Stimulated activated CD4-positive, alpha-beta T cell treated with anti-CD3 and anti-CD28 coated beads, Interleukin-15, amount 100 ng/mL, for 1 hour (primary cell): Measurements from ENCODE around the gene SLC9A7.
"Not testable (repeated sequence)": the region's sequence is repeated elsewhere in the genome, so short reads cannot be mapped to it uniquely, and the experiment has no call there.

Source experiments
- DNase-seq, 2 donors: peaks; one replicate each; pipeline ENCODE4 v3.0.0-alpha.2; 2020; ENCODE audit warnings: low read depth in 1 of 2, low spot score in 1 of 2

The SLC9A7 gene

DNA sequence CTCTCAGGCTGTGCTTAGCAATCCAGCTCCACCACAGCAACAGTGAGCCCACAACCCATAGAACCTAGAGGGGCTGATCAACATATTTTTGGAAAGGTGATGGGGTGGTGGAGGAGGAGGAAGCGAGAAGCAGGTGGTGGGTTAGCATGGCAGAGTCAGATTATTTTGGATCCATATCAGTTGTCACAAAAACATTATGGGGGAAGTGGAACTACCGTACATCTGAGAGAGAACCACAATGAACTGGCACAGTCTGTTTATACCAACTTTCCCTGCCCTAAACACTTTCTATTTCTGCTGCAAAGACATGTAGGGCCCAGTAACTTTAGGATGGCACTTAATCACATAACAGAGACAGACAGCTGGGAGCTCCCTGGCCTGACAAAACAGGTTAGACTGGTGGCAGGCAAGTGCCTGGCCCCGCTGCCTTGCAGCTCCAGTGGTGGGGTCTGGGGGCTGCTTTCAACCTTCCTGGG lies 4.3 kb downstream of the SLC9A7 start:
- DNase-seq = no peak

DNA sequence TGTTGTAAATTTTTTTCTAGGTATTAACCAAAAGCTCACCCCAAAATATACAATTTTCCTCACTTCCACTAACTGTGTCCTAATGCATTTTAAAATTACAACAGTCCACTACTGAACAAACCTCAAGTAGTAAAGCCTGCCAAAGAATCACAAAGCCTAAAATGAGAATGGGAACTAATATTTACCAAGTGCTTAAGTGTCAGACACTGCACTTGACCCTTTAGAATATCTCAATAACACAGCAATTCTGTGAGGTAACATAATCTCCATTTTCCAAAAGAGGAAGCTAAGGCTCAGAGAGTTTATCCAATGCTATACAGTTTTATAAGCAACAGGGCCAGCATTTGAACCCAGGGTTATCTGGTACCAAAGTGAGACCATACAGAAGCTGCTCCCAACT lies 4.9 kb downstream of the SLC9A7 start:
- no peak for DNase-seq

DNA sequence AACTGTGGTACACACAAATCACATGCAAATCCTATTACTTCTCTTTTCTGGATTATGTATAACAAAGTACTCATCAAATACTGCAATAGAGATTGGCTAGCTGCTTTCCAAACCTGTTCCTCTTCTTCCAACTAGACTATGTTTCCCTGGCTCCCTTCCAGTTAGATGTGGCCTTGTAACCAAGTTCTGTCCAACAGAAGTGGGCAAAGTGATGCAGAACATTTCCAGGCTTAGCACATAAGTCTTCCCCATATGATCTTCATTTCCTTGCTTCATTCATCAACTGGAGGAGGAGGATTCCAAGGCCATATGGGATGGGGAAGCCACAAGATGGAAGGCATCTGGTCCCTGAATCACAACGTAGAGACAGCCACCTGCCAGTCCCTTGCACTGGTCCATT lies 8.0 kb downstream of the SLC9A7 start:
- no peak for DNase-seq

DNA sequence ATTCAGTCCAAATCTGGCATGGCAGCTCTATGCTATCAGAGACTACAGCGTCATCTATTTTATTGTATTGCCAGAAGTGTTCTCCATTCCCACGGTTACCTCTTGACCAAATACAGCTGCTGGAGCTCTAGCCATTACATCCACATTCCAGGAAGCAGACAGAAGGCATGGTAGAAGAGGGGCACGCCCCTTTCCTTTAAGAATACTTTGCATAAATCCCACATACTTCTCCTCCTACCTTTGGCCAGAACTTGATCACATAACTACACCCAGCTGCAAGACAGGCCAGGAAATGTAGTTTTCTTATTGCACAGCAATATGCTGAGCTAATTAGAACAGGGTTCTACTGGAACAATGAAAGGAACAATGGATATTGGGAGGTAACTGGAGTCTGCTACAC lies 14.9 kb downstream of the SLC9A7 start:
- no peak for DNase-seq

DNA sequence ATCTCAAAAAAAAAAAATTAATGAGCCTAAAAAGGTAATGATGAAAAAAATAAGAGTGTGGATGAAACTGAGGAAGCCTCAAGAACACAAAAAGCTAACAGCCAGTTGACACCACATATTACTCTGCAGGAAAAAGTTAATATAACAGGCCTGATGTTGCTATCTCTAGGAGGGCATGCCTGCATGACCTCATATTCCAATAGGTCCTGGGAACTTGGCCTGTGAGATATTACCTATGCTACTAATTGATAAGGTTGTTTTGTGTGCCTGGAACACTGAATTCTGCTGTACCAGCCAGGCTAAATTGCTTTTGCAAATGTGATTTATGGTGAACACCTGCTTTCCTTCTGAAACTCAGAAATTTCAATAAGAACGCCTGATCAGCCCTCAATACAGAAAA lies 15.9 kb downstream of the SLC9A7 start:
- no peak for DNase-seq

DNA sequence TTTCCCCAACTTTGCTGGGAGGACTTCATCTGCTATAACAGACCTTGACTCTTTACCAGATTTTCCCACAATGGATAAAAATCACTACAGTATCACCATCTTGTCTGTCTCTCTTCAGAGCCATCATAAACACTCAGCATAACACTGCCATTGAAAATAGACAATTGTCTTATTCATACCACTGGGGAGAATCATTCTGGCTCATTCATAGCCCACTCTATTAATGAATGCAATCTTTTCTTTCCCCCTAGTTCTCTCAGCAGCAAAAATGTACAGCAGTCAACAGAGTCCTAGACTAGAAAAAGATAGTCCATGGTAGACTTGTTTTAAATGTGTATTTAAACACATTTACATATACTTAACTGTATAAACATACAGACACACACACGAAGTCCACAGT lies 19.2 kb downstream of the SLC9A7 start:
- no peak for DNase-seq

DNA sequence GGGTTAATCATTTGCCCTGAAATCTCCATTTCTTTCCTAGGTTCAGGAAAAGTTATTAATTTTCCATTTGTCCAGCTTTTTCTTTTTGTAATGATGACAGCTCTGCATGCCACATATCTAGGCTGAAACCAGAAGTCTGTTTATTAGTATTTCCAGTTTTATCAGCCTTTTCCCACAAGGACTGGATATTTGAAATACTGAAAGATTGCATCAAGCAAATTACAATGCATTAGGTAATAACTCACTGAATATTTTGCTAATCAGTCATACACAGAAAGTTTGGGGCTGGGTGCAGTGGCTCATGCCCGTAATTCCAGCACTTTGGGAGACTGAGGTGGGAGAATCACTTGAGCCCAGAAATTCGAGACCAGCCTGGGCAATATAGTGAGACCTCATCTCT lies 21.5 kb downstream of the SLC9A7 start:
- DNase-seq = no peak

DNA sequence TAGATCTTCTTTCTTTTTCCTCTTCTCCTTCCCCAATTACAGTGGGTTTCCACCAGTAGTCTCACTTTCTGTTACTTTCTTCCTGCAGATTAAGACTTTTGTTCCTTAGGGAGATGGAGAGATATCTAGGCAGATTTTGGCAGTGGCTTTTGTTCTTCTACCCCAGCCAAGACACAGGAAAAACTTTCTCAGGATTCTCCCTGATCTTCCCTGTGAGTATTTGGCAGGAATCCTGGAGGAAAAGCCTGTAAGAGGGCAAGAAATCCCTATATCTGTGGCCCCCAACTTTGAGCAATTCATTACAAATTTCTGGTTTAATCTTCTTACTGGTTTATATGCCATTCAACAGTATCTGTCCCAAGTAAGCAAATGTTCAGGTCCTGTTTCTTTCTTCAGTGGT lies 21.9 kb downstream of the SLC9A7 start:
- no peak for DNase-seq

DNA sequence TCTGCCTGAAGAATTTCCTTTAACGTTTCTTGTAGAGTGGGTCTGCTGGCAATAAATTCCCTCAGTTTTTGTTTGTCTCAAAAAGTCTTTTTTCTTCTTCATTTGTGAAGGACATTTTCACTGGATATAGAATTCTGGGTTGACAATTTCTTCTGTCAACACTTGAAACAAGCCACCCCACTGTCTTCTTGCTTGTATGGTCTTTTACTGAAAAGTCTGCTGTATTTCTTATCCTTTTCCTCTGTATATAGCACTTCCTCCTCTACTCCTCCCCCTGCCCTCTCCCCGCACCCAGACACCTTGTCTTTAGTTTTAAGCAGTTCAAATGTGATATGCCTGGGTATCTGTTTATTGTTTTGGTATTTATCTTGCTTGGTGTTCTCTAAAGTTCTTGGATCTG lies 23.3 kb downstream of the SLC9A7 start:
- no peak for DNase-seq

DNA sequence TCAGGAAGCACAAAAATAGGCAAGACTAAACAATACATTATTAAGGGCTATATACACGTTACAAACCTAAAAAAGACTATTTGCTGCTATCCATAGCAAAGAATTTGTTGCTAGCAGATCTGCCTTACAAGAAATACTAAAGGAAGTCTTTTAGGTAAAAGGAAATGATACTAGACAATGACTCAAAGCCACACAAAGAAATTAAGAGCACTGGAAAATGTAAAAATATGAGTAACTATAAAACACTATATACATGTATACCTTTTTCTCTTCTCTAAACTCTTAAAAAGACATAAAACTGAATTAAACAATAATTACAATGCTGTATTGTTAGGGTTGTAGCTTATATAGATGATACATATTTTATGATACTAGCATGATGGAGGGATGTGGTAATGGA lies 25.7 kb downstream of the SLC9A7 start:
- DNase-seq = no peak

DNA sequence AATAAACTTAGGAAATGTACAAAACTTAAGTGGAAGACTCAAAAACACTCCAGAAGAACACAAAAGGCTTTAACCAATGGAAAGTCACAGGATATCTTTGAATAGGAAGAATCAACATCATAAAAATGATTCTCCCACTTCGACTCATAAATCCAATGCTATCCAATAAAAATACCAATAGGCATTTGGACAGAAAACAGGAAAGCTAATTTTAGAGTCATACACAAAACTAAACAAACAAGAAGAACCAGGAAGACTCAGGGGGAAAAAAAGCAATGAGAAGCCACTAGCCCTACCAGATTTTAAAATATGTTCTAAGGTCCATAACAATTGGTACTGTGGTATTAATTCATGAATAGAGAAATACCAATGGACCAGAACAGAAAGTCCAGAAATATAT lies 28.2 kb downstream of the SLC9A7 start:
- DNase-seq = no peak

DNA sequence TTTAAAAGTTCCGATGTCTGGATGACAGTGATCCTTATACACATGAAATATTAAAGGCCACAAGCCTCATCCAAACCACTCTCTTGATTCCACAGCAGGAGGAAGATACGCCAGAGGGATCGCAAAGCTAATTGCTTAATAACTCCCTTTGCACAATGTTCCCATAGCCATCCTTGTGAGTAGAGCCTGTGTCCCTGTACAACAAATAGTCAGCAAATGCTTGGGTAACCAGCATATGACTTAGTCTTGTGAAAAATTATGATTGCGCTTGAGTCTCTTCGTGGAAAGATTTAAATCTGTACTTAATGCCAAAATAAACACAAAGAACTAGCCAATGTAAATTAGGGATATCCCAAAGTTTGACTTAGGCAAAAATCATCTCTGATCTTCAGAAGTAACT lies 31.5 kb downstream of the SLC9A7 start:
- no peak for DNase-seq

DNA sequence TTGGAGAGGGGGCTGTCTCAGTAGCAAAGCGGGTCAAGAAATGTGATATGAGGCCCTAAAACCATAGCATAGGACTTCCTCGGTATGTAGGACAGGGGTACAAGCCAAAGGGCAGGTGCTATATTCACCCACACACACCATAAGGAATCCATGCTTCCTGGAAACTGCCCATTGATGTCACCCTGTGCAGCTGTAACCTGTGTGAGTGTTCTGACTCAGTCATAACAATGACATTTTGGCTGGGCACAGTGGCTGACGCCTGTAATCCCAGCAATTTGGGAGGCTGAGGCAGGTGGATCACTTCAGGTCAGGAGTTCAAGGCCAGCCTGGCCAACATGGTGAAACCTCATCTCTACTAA lies 35.4 kb downstream of the SLC9A7 start:
- DNase-seq = not testable (repeated sequence)

DNA sequence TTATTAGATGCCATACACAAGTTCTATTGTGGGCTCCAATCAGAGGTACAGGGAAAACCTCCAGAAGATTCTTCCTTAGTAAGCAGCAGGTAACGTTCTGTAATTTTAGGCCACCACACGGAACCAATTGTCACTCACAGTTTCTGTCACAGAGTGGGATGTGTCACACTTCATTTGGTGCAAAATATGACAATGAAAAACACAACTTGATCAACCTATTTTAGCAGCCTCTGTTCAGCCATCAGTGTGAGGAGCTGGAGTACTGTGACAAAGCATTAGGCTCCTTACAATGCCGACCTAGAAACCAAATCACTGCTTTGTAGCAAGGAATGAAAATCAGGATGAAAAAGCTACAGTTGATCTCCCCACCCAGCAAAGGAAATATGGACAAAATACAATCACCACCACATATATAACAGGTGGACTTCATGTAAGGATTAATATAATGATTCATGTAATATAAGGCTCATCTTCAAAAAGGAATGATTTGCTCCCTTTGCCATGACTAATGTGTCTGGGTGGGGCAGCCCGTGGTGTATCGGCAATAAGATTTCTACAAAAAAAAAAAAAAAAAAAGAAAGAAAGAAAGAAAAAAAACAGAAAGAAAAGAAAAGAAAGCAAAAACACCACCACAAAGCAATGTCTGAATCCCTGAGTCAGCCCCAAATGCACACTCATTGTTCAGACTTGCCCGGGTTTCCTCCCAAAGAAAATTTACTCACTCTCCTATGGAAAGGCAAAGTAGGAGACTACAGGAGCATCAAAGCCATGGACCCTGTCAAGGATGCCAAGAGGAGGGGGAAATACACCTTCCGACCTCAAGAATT lies 36.0 kb downstream of the SLC9A7 start:
- DNase-seq = no peak

DNA sequence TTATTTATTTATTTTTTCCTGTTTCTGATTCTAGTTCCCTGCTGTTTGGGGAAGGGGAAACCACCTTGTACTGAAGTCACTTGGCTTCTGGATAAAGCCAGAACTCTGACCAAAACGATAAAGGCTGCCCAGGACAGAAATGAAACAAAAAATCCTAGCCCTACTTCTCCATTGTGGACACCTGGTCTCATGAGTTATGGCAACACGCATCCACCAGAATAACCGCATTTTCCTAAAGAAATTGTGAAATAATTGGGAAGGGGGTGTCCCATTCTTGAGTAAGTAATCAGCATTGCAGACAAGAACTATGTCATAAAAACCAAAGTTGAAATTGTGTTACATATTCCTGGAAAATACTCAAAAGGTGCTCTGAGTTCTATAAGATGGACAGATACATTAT lies 42.1 kb downstream of the SLC9A7 start:
- DNase-seq = no peak

DNA sequence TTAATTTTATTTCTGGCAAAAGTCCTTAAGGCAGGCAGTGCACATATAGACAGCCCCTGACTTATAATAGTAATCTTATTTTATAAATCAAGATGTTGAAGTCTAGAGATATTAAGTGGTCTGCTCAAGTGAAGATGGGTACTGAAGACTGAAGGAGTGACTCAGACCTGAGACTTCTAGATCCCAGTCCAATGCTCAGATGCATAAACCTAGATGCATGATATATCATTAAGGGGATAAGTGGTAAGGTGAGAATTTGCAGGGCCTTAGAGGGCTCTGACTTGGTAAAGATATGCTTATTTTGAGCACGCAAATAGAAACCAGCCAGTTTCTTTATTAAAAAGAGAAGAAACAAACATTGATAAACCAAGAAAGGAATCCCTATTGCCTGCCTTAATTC lies 42.9 kb downstream of the SLC9A7 start:
- DNase-seq = no peak

DNA sequence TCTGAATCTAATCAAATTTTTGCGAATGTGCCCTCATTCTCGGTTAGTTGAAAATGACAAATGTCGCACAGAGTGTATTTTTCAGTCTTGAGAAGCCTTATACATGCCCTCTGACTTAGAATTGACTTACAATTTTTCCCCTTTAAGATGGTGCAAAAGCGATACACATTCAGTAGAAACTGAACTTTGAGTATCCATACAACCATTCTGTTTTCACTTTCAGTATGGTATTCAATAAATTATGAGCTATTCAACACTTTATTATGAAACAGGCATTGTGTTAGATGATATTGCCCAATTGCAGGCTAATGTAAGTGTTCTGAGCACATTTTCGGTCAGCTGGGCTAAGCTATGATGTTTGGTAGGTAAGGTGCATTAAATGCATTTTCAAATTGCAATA lies 43.4 kb downstream of the SLC9A7 start:
- DNase-seq = no peak

DNA sequence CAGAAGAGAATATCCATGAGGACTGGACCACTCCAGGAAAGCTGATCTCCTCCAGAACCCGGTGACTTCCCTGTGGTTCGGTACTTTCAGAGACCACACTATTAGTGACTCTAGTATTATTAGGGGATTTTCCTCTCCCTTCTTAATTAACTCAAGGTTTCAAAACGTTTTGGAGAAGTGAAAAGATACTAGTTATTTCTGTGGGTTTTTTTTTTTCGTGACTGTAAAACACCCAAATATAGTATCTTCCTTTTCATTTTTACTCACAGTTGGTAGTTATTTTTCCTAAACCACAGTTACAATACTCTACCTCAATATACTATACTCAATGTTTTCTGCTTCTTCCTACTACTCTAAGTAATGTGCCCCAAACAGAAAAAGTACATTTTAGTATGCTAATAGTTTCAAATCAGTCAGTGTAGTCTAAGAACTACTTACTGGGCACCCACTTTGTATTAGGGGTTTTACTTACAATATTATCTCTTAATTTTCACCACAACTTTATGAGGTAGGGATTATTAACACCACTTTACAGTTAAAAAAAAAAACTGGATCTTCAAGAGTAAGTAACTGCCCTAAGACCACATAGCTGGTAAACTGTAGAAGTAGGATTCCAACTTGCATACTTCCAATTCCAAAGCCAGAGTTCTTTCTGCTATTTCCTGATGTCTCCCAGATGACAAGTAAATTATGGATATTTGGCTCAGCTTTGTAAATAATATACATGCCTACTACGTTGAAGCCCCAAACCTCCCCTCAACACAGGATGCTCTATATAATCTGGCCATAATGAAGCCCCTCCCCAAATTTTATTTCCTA lies 45.0 kb downstream of the SLC9A7 start:
- no peak for DNase-seq

DNA sequence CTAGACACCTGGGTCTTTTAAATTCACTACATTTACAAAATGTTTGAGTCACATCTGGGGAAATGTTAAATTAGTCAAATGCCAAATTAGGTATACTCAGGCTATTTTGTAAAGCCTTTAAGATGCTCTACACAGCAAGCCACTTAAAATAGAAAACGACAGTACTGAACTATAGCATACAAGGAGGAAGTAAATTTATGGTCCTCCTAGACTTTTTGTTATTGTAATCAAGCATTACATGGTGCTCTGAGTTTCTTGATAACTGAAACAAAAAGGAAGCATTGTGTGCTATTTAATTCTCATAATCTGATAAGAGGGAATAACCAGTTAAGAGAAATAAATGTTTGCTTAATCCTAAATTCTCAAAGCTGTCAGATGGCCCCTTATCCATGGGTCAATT lies 46.2 kb downstream of the SLC9A7 start:
- no peak for DNase-seq

DNA sequence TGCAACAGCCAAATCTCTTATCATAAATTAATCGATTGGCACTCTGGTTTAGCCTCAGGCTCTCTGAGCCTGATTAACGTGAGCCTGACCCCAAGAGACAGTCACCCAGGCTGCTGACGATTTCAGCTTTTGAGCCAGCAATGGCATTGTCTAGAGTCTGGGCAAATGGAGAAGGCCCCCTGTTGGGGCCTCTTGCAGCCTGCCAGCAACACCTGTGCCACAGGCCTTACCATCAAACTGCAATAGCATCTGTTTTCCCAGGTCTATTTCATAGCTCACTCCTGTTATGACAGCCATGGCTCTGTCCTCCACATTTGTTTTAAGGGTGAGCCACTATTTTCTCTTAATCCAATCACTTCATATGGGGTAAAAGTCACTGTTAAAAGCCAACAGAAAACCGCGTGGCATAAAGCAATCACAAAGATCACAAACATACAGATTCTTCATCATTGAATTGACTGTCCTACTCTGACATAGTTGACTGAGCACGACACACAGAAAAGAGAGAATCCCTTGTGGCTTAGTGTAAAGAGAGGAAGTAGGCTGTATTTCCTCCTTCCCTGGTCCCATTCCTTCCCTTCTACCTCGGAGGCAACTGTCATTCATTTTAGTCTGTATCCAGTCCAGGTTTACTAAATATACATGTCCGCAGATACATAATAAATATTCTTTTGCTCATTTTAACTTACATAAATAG lies 47.8 kb downstream of the SLC9A7 start:
- no peak for DNase-seq

DNA sequence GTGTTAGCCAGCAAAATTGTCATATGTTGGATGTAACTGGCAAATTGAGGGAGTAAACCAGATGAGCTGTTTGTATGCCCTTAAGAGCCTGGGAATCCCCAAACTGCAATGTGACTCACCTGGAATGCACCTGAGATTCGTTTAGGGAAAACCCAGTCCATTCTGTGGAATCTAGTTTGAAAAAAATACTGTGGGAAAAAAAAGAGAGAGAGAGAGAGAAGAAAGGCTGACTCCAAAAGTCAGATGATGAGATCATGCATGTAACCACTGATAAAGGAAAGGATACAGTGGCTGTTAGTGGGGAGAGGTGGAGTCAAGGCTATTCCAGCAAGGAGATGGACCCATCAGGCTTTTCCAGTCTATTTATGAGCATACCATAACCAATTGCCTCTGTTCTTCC lies 48.5 kb downstream of the SLC9A7 start:
- no peak for DNase-seq
